ENCODE data around the gene KLHL29. TPM values are rescaled to one million over a fixed set of nuclear protein-coding genes. Genes with fewer than 3 reads are reported as not detected.

The KLHL29 gene
- total RNA-seq, 2 experiments from 2014 or later: 2.5 to 2.7 TPM

DNA sequence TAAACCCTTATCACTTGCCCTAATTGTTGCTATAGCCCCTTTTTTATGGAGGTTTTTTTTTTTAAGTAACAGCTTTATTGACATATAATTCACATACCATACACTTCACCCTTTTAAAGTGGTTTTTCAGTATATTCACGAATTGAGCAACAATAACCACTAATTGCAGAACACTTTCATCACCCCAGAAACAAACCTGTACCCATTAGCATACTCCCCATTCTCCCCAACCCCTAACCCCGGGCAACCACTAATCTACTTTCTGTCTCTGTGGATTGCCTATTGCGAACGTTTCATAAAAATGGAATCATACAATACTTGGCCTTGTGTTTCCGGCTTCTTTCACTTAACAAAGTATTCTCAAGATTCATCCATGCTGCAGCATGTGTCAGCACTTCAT, 328.4 kb downstream of the KLHL29 start:
- H3K9me3 ChIP-seq (ENCODE audit: control insufficient read depth in 1 of 2, insufficient read depth in 1 of 2, low read length in 2 of 2): no peaks in the 10 kb centered on the region
- Mint-ChIP-seq H3K4me3 (no peak overlapping the region), H3K27me3 (no peaks in the 10 kb centered on the region), H3K9me3 (no peaks in the 10 kb centered on the region), H3K27ac (no peak overlapping the region), H3K4me1 (ENCODE audit: low read depth) (no peaks in the 10 kb centered on the region), H3K36me3 (ENCODE audit: low read depth) (peaks cover 62% of the 10 kb centered on the region)
- ChIA-PET CTCF (no interaction called here), POLR2A (no interaction called here)
- DNase-seq (no peak), ATAC-seq (ENCODE audit: poor library complexity) (no peak)
- TF ChIP-seq, protein P1, sequence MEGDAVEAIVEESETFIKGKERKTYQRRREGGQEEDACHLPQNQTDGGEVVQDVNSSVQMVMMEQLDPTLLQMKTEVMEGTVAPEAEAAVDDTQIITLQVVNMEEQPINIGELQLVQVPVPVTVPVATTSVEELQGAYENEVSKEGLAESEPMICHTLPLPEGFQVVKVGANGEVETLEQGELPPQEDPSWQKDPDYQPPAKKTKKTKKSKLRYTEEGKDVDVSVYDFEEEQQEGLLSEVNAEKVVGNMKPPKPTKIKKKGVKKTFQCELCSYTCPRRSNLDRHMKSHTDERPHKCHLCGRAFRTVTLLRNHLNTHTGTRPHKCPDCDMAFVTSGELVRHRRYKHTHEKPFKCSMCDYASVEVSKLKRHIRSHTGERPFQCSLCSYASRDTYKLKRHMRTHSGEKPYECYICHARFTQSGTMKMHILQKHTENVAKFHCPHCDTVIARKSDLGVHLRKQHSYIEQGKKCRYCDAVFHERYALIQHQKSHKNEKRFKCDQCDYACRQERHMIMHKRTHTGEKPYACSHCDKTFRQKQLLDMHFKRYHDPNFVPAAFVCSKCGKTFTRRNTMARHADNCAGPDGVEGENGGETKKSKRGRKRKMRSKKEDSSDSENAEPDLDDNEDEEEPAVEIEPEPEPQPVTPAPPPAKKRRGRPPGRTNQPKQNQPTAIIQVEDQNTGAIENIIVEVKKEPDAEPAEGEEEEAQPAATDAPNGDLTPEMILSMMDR (IDR thresholded peaks at IDR 0.05): no peak
- H3K27me3 ChIP-seq (ENCODE audit: control insufficient read depth in 1 of 2, insufficient read depth in 2 of 2, low read length in 2 of 2): no peaks in the 10 kb centered on the region
- no peak overlapping the region for H3K27ac ChIP-seq (ENCODE audit: low read depth in 1 of 2, low read length in 2 of 2)
- no peak overlapping the region for H3K4me3 ChIP-seq (ENCODE audit: low read length)
- peaks cover 12% of the 10 kb centered on the region for H3K36me3 ChIP-seq (ENCODE audit: insufficient read depth, low read length)
- intact Hi-C loops (cut with DNase I, micrococcal nuclease): no loop called here
- H3K4me1 ChIP-seq (ENCODE audit: insufficient read depth, low read length): no peaks in the 10 kb centered on the region

DNA sequence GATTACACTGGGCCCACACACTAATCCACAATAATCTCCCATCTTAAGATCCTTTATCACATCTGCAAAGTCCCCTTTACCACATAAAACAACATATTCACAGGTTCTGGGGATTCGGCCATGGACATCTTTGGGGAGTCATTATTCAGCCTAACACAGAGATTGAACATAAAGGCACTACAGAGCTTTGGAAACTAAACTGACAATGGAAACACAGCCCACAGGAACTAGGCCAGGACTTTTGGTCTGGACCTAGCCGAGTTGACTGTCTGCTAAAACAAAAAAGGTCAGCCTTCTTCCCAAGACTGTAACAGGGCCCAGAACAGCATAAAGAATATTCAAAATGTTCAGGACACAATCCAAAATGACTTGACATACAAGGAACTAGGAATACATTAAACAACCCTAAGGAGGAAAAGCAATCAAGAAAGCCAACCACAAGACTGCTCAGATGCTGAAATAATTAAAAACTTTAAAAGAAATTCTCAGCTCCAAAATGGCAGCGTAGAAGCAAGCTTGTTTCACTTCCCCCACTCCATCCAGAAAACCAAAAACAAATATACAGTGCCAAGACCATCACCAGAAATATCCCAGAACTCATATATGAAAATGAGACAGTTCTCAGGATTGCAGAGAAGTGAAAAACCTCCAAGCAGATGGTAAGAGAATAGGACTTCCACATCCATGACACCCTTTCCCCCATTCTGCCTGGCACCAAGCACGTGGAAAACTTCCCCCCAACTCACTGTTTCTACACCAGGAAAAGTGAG, 334.1 kb downstream of the KLHL29 start:
- Mint-ChIP-seq H3K27ac (no peak overlapping the region), H3K27me3 (no peaks in the 10 kb centered on the region), H3K36me3 (ENCODE audit: low read depth) (peaks cover 84% of the 10 kb centered on the region), H3K9me3 (peaks cover 6% of the 10 kb centered on the region), H3K4me1 (ENCODE audit: low read depth) (no peaks in the 10 kb centered on the region), H3K4me3 (no peak overlapping the region)
- Histone ChIP-seq H3K36me3 (ENCODE audit: insufficient read depth, low read length) (peaks cover 16% of the 10 kb centered on the region), H3K9me3 (ENCODE audit: control insufficient read depth in 1 of 2, insufficient read depth in 1 of 2, low read length in 2 of 2) (peaks cover 13 to 15% of the 10 kb centered on the region in 2 experiments), H3K4me3 (ENCODE audit: low read length) (no peak overlapping the region), H3K27me3 (ENCODE audit: control insufficient read depth in 1 of 2, insufficient read depth in 2 of 2, low read length in 2 of 2) (no peaks in the 10 kb centered on the region), H3K27ac (ENCODE audit: low read depth in 1 of 2, low read length in 2 of 2) (no peak overlapping the region), H3K4me1 (ENCODE audit: insufficient read depth, low read length) (no peaks in the 10 kb centered on the region)
- DNase-seq (no peak), ATAC-seq (ENCODE audit: poor library complexity) (no peak)
- POLR2A ChIA-PET: no interaction called here
- intact Hi-C loops (cut with DNase I, micrococcal nuclease): no loop called here
- CTCF ChIA-PET: no interaction called here
- TF ChIP-seq, protein P1 (IDR thresholded peaks at IDR 0.05): no peak

DNA sequence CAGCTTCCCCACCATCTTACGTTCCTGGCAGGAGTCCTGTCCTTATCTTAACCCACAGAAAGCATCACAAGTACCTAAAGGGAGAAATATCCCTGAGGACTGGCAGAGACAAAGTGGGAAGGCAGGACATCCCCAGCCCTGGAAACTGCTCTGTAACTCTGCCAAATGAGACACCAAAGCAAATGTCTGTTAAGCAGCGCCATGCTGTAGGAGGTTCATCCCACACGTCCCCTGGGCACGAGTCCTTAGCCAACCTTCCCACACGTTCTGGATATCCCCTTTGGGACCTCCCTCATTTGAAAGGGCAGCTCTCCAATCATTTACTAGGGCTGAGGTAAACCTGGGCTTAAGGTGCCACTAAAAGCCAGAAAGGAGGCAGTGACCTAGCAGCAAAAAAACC, 334.7 kb downstream of the KLHL29 start:
- H3K9me3 Mint-ChIP-seq: peaks cover 6% of the 10 kb centered on the region

More for the DNA sequence above, 334.7 kb downstream of the KLHL29 start:
- intact Hi-C loops (cut with DNase I, micrococcal nuclease): no loop called here
- DNase-seq: no peak
- CTCF ChIA-PET: interaction anchor here (0.6 kb wide), 1 partner anchor 60 kb away, joined by 3 read pairs; no protein-coding TSS in a partner anchor
- Mint-ChIP-seq H3K27ac (no peak overlapping the region), H3K4me3 (no peak overlapping the region), H3K4me1 (ENCODE audit: low read depth) (no peaks in the 10 kb centered on the region), H3K36me3 (ENCODE audit: low read depth) (peaks cover 90% of the 10 kb centered on the region), H3K27me3 (no peaks in the 10 kb centered on the region)
- peaks cover 15 to 16% of the 10 kb centered on the region in 2 experiments for H3K9me3 ChIP-seq (ENCODE audit: control insufficient read depth in 1 of 2, insufficient read depth in 1 of 2, low read length in 2 of 2)
- H3K4me3 ChIP-seq (ENCODE audit: low read length): no peak overlapping the region
- ATAC-seq (ENCODE audit: poor library complexity): no peak
- peaks cover 18% of the 10 kb centered on the region for H3K36me3 ChIP-seq (ENCODE audit: insufficient read depth, low read length)
- H3K27ac ChIP-seq (ENCODE audit: low read depth in 1 of 2, low read length in 2 of 2): no peak overlapping the region
- no peaks in the 10 kb centered on the region for H3K4me1 ChIP-seq (ENCODE audit: insufficient read depth, low read length)
- no peaks in the 10 kb centered on the region for H3K27me3 ChIP-seq (ENCODE audit: control insufficient read depth in 1 of 2, insufficient read depth in 2 of 2, low read length in 2 of 2)
- POLR2A ChIA-PET: no interaction called here
- TF ChIP-seq, protein P1 (IDR thresholded peaks at IDR 0.05): no peak
